ENCODE data around the gene IRS1.

IRS1 gene

GRCh38 chr2:226758921-226759640, 40.5 kb downstream of the IRS1 start:
- H3K27ac ChIP-seq (ENCODE audit: low read depth, low read length): peak overlapping the region; percentile 64
- no peak overlapping the region for H2AFZ ChIP-seq (ENCODE audit: low read length, unreplicated experiment)
- no peaks in the 10 kb centered on the region for H3K27me3 ChIP-seq (ENCODE audit: insufficient read depth, low read length)
- peaks cover 95% of the 10 kb centered on the region for H3K79me2 ChIP-seq (ENCODE audit: control insufficient read depth, insufficient read depth, low read length, unreplicated experiment)
- H3K4me1 ChIP-seq (ENCODE audit: control insufficient read depth, insufficient read depth, low read length, unreplicated experiment): peaks cover 86% of the 10 kb centered on the region
- peaks cover 24% of the 10 kb centered on the region; the same call in 1 of the 2 replicates for H3K36me3 ChIP-seq (ENCODE audit: insufficient read depth, low read length)
- peak overlapping the region; percentile 14; the same call in 1 of the 2 replicates for H3K4me3 ChIP-seq (ENCODE audit: low read depth, low read length)

- Histone ChIP-seq H3K27ac (ENCODE audit: low read depth, low read length) (peak overlapping the region; percentile 90), H3K79me2 (ENCODE audit: control insufficient read depth, insufficient read depth, low read length, unreplicated experiment) (peaks cover 93% of the 10 kb centered on the region), H3K27me3 (ENCODE audit: insufficient read depth, low read length) (no peaks in the 10 kb centered on the region), H3K36me3 (ENCODE audit: insufficient read depth, low read length) (0 out of 2 replicates have a peak, but pooled peaks cover 4% of the 10 kb centered on the region), H2AFZ (ENCODE audit: low read length, unreplicated experiment) (no peak overlapping the region), H3K4me3 (ENCODE audit: low read depth, low read length) (peak overlapping the region; percentile 41), H3K4me1 (ENCODE audit: control insufficient read depth, insufficient read depth, low read length, unreplicated experiment) (peaks cover 77% of the 10 kb centered on the region)
These were observed 43.5 kb downstream of the IRS1 start for GRCh38 chr2:226756131-226756530.

GRCh38 chr2:226755631-226756030, 44.0 kb downstream of the IRS1 start:
- H3K27me3 ChIP-seq (ENCODE audit: insufficient read depth, low read length): no peaks in the 10 kb centered on the region
- peaks cover 72% of the 10 kb centered on the region for H3K4me1 ChIP-seq (ENCODE audit: control insufficient read depth, insufficient read depth, low read length, unreplicated experiment)
- H3K27ac ChIP-seq (ENCODE audit: low read depth, low read length): peak overlapping the region; percentile 90
- H3K79me2 ChIP-seq (ENCODE audit: control insufficient read depth, insufficient read depth, low read length, unreplicated experiment): peaks cover 93% of the 10 kb centered on the region
- peak overlapping the region; percentile 41 for H3K4me3 ChIP-seq (ENCODE audit: low read depth, low read length)
- no peak overlapping the region for H2AFZ ChIP-seq (ENCODE audit: low read length, unreplicated experiment)
- 0 out of 2 replicates have a peak, but pooled peaks cover 4% of the 10 kb centered on the region for H3K36me3 ChIP-seq (ENCODE audit: insufficient read depth, low read length)

- H3K79me2 ChIP-seq (ENCODE audit: control insufficient read depth, insufficient read depth, low read length, unreplicated experiment): peaks cover 94% of the 10 kb centered on the region
- peak overlapping the region; percentile 90 for H3K27ac ChIP-seq (ENCODE audit: low read depth, low read length)
- H3K27me3 ChIP-seq (ENCODE audit: insufficient read depth, low read length): no peaks in the 10 kb centered on the region
- H2AFZ ChIP-seq (ENCODE audit: low read length, unreplicated experiment): no peak overlapping the region
- peak overlapping the region; percentile 41 for H3K4me3 ChIP-seq (ENCODE audit: low read depth, low read length)
- H3K36me3 ChIP-seq (ENCODE audit: insufficient read depth, low read length): 0 out of 2 replicates have a peak, but pooled peaks cover 7% of the 10 kb centered on the region
- H3K4me1 ChIP-seq (ENCODE audit: control insufficient read depth, insufficient read depth, low read length, unreplicated experiment): peaks cover 66% of the 10 kb centered on the region
These were observed 44.6 kb downstream of the IRS1 start for GRCh38 chr2:226754821-226755604.

GRCh38 chr2:226752887-226753286, 46.7 kb downstream of the IRS1 start:
- peaks cover 19% of the 10 kb centered on the region for H3K36me3 ChIP-seq (ENCODE audit: insufficient read depth, low read length)
- peaks cover 46% of the 10 kb centered on the region for H3K4me1 ChIP-seq (ENCODE audit: control insufficient read depth, insufficient read depth, low read length, unreplicated experiment)
- H3K27me3 ChIP-seq (ENCODE audit: insufficient read depth, low read length): no peaks in the 10 kb centered on the region
- H3K27ac ChIP-seq (ENCODE audit: low read depth, low read length): no peak overlapping the region
- H3K79me2 ChIP-seq (ENCODE audit: control insufficient read depth, insufficient read depth, low read length, unreplicated experiment): peaks cover 91% of the 10 kb centered on the region
- no peak overlapping the region for H3K4me3 ChIP-seq (ENCODE audit: low read depth, low read length)
- H2AFZ ChIP-seq (ENCODE audit: low read length, unreplicated experiment): no peak overlapping the region

- Histone ChIP-seq H3K27ac (ENCODE audit: low read depth, low read length) (no peak overlapping the region), H3K79me2 (ENCODE audit: control insufficient read depth, insufficient read depth, low read length, unreplicated experiment) (peaks cover 90% of the 10 kb centered on the region), H3K36me3 (ENCODE audit: insufficient read depth, low read length) (peaks cover 32% of the 10 kb centered on the region), H3K27me3 (ENCODE audit: insufficient read depth, low read length) (no peaks in the 10 kb centered on the region), H3K4me1 (ENCODE audit: control insufficient read depth, insufficient read depth, low read length, unreplicated experiment) (peaks cover 9% of the 10 kb centered on the region), H3K4me3 (ENCODE audit: low read depth, low read length) (no peak overlapping the region), H2AFZ (ENCODE audit: low read length, unreplicated experiment) (no peak overlapping the region)
These were observed 52.3 kb downstream of the IRS1 start for GRCh38 chr2:226747288-226747687.

- Histone ChIP-seq H3K79me2 (ENCODE audit: control insufficient read depth, insufficient read depth, low read length, unreplicated experiment) (peaks cover 90% of the 10 kb centered on the region), H3K27ac (ENCODE audit: low read depth, low read length) (no peak overlapping the region), H2AFZ (ENCODE audit: low read length, unreplicated experiment) (no peak overlapping the region), H3K4me1 (ENCODE audit: control insufficient read depth, insufficient read depth, low read length, unreplicated experiment) (peaks cover 13% of the 10 kb centered on the region), H3K27me3 (ENCODE audit: insufficient read depth, low read length) (no peaks in the 10 kb centered on the region), H3K4me3 (ENCODE audit: low read depth, low read length) (no peak overlapping the region), H3K36me3 (ENCODE audit: insufficient read depth, low read length) (peaks cover 28% of the 10 kb centered on the region)
These were observed 53.3 kb downstream of the IRS1 start for GRCh38 chr2:226746196-226746800.

- Histone ChIP-seq H3K27me3 (ENCODE audit: insufficient read depth, low read length) (no peaks in the 10 kb centered on the region), H3K4me3 (ENCODE audit: low read depth, low read length) (no peak overlapping the region), H2AFZ (ENCODE audit: low read length, unreplicated experiment) (no peak overlapping the region), H3K36me3 (ENCODE audit: insufficient read depth, low read length) (peaks cover 20% of the 10 kb centered on the region), H3K27ac (ENCODE audit: low read depth, low read length) (no peak overlapping the region), H3K4me1 (ENCODE audit: control insufficient read depth, insufficient read depth, low read length, unreplicated experiment) (peaks cover 26% of the 10 kb centered on the region), H3K79me2 (ENCODE audit: control insufficient read depth, insufficient read depth, low read length, unreplicated experiment) (peaks cover 92% of the 10 kb centered on the region)
These were observed 55.7 kb downstream of the IRS1 start for GRCh38 chr2:226743915-226744314.

GRCh38 chr2:226742347-226742746, 57.3 kb downstream of the IRS1 start:
- Histone ChIP-seq H3K79me2 (ENCODE audit: control insufficient read depth, insufficient read depth, low read length, unreplicated experiment) (peaks cover 93% of the 10 kb centered on the region), H3K27me3 (ENCODE audit: insufficient read depth, low read length) (no peaks in the 10 kb centered on the region), H3K4me3 (ENCODE audit: low read depth, low read length) (no peak overlapping the region), H3K27ac (ENCODE audit: low read depth, low read length) (no peak overlapping the region), H3K4me1 (ENCODE audit: control insufficient read depth, insufficient read depth, low read length, unreplicated experiment) (peaks cover 32% of the 10 kb centered on the region), H2AFZ (ENCODE audit: low read length, unreplicated experiment) (no peak overlapping the region), H3K36me3 (ENCODE audit: insufficient read depth, low read length) (peaks cover 16% of the 10 kb centered on the region; the same call in 1 of the 2 replicates)

- Histone ChIP-seq H3K27ac (ENCODE audit: low read depth, low read length) (no peak overlapping the region), H3K4me1 (ENCODE audit: control insufficient read depth, insufficient read depth, low read length, unreplicated experiment) (peaks cover 33% of the 10 kb centered on the region)
These were observed 59.5 kb downstream of the IRS1 start for GRCh38 chr2:226740039-226740648.

More at GRCh38 chr2:226740039-226740648, 59.5 kb downstream of the IRS1 start:
- H2AFZ ChIP-seq (ENCODE audit: low read length, unreplicated experiment): no peak overlapping the region
- no peak overlapping the region for H3K4me3 ChIP-seq (ENCODE audit: low read depth, low read length)
- peaks cover 22% of the 10 kb centered on the region for H3K36me3 ChIP-seq (ENCODE audit: insufficient read depth, low read length)
- peaks cover 82% of the 10 kb centered on the region for H3K79me2 ChIP-seq (ENCODE audit: control insufficient read depth, insufficient read depth, low read length, unreplicated experiment)
- no peaks in the 10 kb centered on the region for H3K27me3 ChIP-seq (ENCODE audit: insufficient read depth, low read length)
